ENCODE results near the gene TMEM202.
"Not testable (repeated sequence)": the region's sequence is repeated elsewhere in the genome, so short reads cannot be mapped to it uniquely, and the experiment has no call there.

- TF ChIP-seq CTCF (conservative IDR thresholded peaks at IDR 0.05; ENCODE audit: low read depth, low read length); BHLHE40 (IDR thresholded peaks at IDR 0.05; ENCODE audit: low read depth, low read length); MXI1 (IDR thresholded peaks at IDR 0.05; ENCODE audit: borderline replicate concordance, low read depth, low read length); CEBPB (IDR thresholded peaks at IDR 0.05; ENCODE audit: low read depth, low read length); POLR2A (IDR thresholded peaks at IDR 0.05; ENCODE audit: low read depth, low read length); RAD21 (IDR thresholded peaks at IDR 0.05; ENCODE audit: low read length); MAFK (IDR thresholded peaks at IDR 0.05; ENCODE audit: low read depth, low read length); FOS (IDR thresholded peaks at IDR 0.05; ENCODE audit: low read depth, low read length); NFE2L2 (IDR thresholded peaks at IDR 0.05; ENCODE audit: low read depth, low read length); SMC3 (IDR thresholded peaks at IDR 0.05; ENCODE audit: low read depth, low read length): not testable (repeated sequence)
Observed at GRCh38 chr15:72419768-72420167, 21.7 kb downstream of the TMEM202 start.
